GM20431 (cell line): ENCODE measurements around the gene VTI1A.

Experiments
- in situ Hi-C: fragments of 300-500 bp; cut with MseI, MboI; formaldehyde crosslinking; loops from one replicate; pipeline ENCODE4 v1.15.0; 2020; ENCODE audit warnings: low sequenced_read_pairs; ENCODE audit not compliant: unreplicated experiment

VTI1A gene

GRCh38 chr10:112663234-112664125 is 216.5 kb downstream of the VTI1A start:
- in situ Hi-C loops = no loop called here

GRCh38 chr10:112666094-112666493 is 219.1 kb downstream of the VTI1A start:
- in situ Hi-C loops = no loop called here

- in situ Hi-C loops = no loop called here
Observed at GRCh38 chr10:112669989-112670388, 223.0 kb downstream of the VTI1A start.

GRCh38 chr10:112671743-112672142 is 224.7 kb downstream of the VTI1A start:
- in situ Hi-C loops = no loop called here

GRCh38 chr10:112672706-112673105 is 225.7 kb downstream of the VTI1A start:
- in situ Hi-C loops = no loop called here

- in situ Hi-C loops = no loop called here
Observed at GRCh38 chr10:112675560-112676083, 228.6 kb downstream of the VTI1A start.

GRCh38 chr10:112677689-112678088 is 230.7 kb downstream of the VTI1A start:
- in situ Hi-C loops = no loop called here

GRCh38 chr10:112678581-112678980 is 231.6 kb downstream of the VTI1A start:
- in situ Hi-C loops = no loop called here

GRCh38 chr10:112678987-112679386 is 232.0 kb downstream of the VTI1A start:
- in situ Hi-C loops = no loop called here

GRCh38 chr10:112679392-112679791 is 232.4 kb downstream of the VTI1A start:
- in situ Hi-C loops = no loop called here

GRCh38 chr10:112680586-112680985 is 233.6 kb downstream of the VTI1A start:
- in situ Hi-C loops = no loop called here

- in situ Hi-C loops = no loop called here
Observed at GRCh38 chr10:112687647-112688046, 240.6 kb downstream of the VTI1A start.

GRCh38 chr10:112689327-112690072 is 242.5 kb downstream of the VTI1A start:
- in situ Hi-C loops = no loop called here

- in situ Hi-C loops = no loop called here
Observed at GRCh38 chr10:112695539-112695938, 248.5 kb downstream of the VTI1A start.

GRCh38 chr10:112696592-112696991 is 249.6 kb downstream of the VTI1A start:
- in situ Hi-C loops = no loop called here

GRCh38 chr10:112698133-112698817 is 251.3 kb downstream of the VTI1A start:
- in situ Hi-C loops = no loop called here

- in situ Hi-C loops = no loop called here
Observed at GRCh38 chr10:112698818-112699164, 251.8 kb downstream of the VTI1A start.

GRCh38 chr10:112700215-112700671 is 253.2 kb downstream of the VTI1A start:
- in situ Hi-C loops = no loop called here

- in situ Hi-C loops = no loop called here
Observed at GRCh38 chr10:112701211-112701877, 254.3 kb downstream of the VTI1A start.

GRCh38 chr10:112701878-112702255 is 254.9 kb downstream of the VTI1A start:
- in situ Hi-C loops = no loop called here
